Measurements from ENCODE around the gene EPAS1. TPM values are rescaled to one million over a fixed set of nuclear protein-coding genes. Genes with fewer than 3 reads are reported as not detected.

Gene EPAS1
- total RNA-seq, 1 donor from 2014 or later: 205 TPM

DNA sequence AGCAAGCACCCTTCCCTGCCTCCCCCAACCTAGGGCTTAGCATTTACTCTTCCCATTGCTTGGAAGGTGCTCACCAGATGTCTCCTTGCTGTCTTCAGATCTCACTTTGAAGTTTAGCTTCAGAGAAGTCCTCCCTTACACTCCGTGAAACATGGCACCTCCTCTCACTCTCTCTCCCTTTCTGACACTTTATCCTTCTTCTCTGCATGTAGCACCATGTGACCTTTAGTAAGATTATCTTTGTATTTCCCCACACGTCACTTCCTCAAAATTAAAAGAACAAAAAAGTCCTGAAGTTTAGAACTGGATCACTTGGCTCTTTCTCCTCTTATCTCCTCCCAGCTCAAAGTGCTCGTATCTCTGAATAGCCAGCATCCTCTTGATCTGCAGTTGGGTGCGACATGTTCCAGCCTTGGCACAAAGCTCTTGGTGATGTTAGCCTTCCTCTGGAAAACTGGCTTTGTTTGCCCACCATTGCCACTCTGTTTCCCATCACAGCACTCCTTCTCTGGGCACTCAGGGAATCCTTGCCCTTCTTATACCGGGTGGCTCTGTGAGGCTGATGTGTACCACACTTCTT, 40.6 kb upstream of the EPAS1 start:
- TF ChIP-seq, protein P1, sequence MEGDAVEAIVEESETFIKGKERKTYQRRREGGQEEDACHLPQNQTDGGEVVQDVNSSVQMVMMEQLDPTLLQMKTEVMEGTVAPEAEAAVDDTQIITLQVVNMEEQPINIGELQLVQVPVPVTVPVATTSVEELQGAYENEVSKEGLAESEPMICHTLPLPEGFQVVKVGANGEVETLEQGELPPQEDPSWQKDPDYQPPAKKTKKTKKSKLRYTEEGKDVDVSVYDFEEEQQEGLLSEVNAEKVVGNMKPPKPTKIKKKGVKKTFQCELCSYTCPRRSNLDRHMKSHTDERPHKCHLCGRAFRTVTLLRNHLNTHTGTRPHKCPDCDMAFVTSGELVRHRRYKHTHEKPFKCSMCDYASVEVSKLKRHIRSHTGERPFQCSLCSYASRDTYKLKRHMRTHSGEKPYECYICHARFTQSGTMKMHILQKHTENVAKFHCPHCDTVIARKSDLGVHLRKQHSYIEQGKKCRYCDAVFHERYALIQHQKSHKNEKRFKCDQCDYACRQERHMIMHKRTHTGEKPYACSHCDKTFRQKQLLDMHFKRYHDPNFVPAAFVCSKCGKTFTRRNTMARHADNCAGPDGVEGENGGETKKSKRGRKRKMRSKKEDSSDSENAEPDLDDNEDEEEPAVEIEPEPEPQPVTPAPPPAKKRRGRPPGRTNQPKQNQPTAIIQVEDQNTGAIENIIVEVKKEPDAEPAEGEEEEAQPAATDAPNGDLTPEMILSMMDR (IDR thresholded peaks at IDR 0.05; ENCODE audit: borderline replicate concordance): no peak
- H3K27me3 ChIP-seq (ENCODE audit: low read depth): no peaks in the 10 kb centered on the region
- peak overlapping the region; percentile 75 for H3K27ac ChIP-seq (replicated peaks)

DNA sequence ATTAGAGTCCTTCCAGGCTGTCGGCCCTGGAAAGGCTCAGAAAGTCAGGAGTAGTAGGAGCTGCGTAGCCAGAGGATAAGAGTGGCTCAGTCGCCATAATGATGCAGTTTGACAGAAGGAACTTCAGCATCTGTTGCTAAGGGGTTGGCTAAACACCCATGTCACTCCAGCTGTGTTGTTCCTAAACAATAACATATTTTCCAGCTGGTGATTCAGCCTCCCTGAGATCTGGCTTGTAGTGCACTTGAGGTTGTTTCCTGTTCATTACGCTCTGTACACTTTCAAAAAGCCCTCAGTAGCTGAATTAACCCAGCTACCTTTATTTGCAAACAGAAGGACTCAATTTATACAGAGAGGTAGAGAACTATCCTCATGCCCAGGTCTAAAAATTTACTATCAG, 39.7 kb upstream of the EPAS1 start:
- Histone ChIP-seq H3K4me3 (no peak overlapping the region), H3K36me3 (no peaks in the 10 kb centered on the region), H3K4me1 (peaks cover 62% of the 10 kb centered on the region), H3K27me3 (ENCODE audit: low read depth) (no peaks in the 10 kb centered on the region), H3K27ac (replicated peaks) (peak overlapping the region; percentile 75), H3K9me3 (replicated peaks) (no peaks in the 10 kb centered on the region)
- intact Hi-C loops (cut with micrococcal nuclease): no loop called here
- TF ChIP-seq, protein P1 (IDR thresholded peaks at IDR 0.05; ENCODE audit: borderline replicate concordance): no peak
- no peak for DNase-seq

More for the DNA sequence above, 40.6 kb upstream of the EPAS1 start:
- Histone ChIP-seq H3K4me3 (no peak overlapping the region), H3K4me1 (peaks cover 71% of the 10 kb centered on the region), H3K9me3 (replicated peaks) (no peaks in the 10 kb centered on the region), H3K36me3 (no peaks in the 10 kb centered on the region)
- DNase-seq: no peak
- intact Hi-C loops (cut with micrococcal nuclease): no loop called here

DNA sequence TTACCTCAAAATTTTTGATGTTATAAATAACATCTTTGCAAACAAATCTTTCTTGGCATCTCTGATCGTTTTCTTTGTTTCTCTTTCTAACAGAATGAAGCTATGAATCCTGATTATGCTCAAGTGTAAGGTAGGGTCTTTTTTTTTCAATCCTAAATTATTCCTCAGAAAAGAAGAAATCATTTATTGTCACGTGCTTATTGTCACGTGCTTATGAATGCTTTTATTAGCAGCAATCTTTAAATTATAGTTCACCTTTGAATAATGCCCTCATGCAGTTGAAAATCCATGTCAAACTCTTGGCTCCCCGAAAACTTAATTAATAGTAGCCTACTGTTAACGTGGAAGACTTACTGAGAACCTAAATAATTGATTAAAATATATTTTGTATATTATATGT, 39.2 kb upstream of the EPAS1 start:
- H3K27ac ChIP-seq (replicated peaks): peak overlapping the region; percentile 75

DNA sequence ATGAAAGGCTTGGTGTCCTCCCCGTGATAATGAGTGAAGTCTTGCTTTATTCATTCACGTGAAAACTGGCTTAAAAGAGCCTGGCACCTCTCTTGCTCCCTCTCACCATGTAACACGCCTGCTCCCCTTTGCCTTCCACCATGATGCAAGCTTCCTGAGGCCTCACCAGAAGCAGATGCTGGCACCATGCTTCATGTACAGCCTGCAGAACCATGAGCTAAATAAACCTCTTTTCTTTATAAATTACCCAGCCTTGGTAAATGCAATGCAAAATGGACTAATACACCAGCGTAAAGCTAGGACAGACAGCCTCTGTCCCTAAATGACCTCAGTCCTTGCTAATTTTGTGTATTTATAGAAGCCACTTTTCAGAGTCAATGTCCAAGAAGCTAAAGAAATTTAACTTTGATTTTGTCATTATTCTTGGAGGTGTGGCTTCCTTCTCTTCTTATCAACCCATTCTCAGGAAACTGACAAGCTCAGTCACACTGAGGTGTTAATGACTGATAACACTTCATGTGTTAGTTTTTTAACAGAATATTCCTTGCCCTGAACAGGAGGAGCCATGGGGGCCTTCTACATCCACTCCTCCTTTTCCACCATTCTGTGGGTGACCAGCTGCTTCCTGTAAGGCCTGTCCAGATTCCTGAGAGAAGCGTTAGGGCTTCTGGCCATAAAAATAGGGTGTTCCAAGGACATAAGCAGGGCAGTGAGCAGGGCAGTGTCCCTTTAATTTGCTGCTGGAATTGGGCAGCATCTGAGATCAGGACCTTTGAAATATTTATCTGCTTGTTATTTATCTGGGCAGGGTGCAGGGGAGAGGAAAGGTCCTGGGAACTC, 38.0 kb upstream of the EPAS1 start:
- Histone ChIP-seq H3K4me1 (peaks cover 51% of the 10 kb centered on the region), H3K27ac (replicated peaks) (peak overlapping the region; percentile 75), H3K4me3 (no peak overlapping the region), H3K27me3 (ENCODE audit: low read depth) (no peaks in the 10 kb centered on the region), H3K9me3 (replicated peaks) (no peaks in the 10 kb centered on the region), H3K36me3 (no peaks in the 10 kb centered on the region)
- DNase-seq: no peak
- intact Hi-C loops (cut with micrococcal nuclease): no loop called here
- TF ChIP-seq, protein P1 (IDR thresholded peaks at IDR 0.05; ENCODE audit: borderline replicate concordance): no peak

More for the DNA sequence above, 39.2 kb upstream of the EPAS1 start:
- Histone ChIP-seq H3K4me3 (no peak overlapping the region), H3K36me3 (no peaks in the 10 kb centered on the region), H3K9me3 (replicated peaks) (no peaks in the 10 kb centered on the region), H3K4me1 (peaks cover 57% of the 10 kb centered on the region), H3K27me3 (ENCODE audit: low read depth) (no peaks in the 10 kb centered on the region)
- intact Hi-C loops (cut with micrococcal nuclease): no loop called here
- no peak for DNase-seq
- TF ChIP-seq, protein P1 (IDR thresholded peaks at IDR 0.05; ENCODE audit: borderline replicate concordance): no peak

DNA sequence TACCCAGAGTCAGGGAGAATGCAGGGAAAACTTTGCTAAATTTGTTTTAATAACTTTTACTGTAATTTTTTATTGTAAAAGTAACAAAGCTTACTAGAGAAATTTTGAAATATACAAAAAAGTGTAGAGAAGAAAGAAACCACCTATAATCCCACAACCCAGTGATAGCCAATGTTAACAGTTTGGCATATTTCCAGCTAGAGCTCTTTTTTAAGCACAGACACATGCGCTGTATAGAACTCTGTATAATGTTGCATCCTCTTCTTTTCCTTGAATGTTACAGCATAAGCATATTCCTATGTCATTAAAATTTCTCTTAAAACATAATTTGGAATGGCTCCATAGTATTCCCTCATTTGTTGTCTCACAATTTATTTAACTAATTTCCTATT, 37.4 kb upstream of the EPAS1 start:
- Histone ChIP-seq H3K4me3 (no peak overlapping the region), H3K27me3 (ENCODE audit: low read depth) (no peaks in the 10 kb centered on the region), H3K4me1 (peaks cover 51% of the 10 kb centered on the region), H3K9me3 (replicated peaks) (no peaks in the 10 kb centered on the region), H3K36me3 (no peaks in the 10 kb centered on the region), H3K27ac (replicated peaks) (peak overlapping the region; percentile 75)
- no peak for DNase-seq
- intact Hi-C loops (cut with micrococcal nuclease): no loop called here
- TF ChIP-seq, protein P1 (IDR thresholded peaks at IDR 0.05; ENCODE audit: borderline replicate concordance): no peak

Measured in left ventricle myocardium inferior (tissue), 1 donor.